Measurements from ENCODE around the gene CTNND2.

CTNND2 gene

DNA sequence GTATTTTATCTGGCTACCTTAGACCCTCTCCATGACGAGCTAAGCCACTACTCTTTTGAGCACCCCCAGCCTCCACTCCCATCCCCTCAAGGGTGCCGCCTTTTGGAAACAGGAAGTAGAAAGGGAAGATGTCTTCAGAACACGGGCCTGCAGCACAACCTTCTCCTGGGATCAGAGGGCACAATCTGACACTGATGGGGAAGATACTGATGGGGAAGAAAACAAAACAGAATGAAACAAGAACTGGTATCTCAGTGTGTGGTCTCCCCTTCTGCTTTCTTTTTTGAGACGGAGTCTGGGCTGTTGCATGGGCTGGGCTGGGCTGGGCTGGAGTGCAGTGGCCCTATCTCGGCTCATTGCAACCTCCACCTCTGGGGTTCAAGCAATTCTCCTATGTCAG, 603.5 kb downstream of the CTNND2 start:
- DNase-seq = no peak

DNA sequence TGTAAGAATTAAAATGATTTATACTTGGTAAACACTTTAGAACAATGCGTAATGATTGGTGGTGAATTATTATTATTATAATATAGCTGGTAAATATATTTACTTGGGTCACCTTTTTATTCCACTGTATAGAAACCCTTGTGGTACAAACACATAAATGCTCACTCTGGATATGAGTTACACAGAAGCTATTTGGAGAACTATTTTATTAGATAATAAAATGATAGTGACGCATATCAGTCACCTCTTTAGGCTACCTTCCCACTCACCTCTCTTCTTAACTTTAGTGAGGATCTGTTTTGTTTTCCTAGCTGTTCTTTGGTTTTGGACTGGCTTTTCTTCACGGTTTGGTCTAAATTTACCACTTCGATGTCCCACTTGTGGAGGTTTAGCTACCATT, 605.4 kb downstream of the CTNND2 start:
- DNase-seq = no peak

DNA sequence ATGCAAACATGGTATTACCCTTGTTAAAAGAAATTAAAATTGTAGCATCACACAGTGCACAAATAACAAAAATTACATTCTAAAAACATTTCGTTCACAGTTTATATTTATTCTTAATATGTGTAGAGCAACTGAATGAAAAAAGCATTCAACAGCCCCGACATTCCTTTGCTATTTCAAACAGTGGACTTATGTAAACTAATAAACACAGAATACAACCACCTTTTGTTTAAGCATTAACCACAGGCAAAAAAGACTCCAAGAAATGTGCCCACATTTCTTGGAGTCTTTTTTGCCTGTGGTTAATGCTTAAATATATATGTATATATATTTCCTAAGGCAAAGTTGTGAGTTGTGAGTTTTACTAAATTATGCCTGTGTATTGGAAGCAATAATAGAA, 610.7 kb downstream of the CTNND2 start:
- no peak for DNase-seq

DNA sequence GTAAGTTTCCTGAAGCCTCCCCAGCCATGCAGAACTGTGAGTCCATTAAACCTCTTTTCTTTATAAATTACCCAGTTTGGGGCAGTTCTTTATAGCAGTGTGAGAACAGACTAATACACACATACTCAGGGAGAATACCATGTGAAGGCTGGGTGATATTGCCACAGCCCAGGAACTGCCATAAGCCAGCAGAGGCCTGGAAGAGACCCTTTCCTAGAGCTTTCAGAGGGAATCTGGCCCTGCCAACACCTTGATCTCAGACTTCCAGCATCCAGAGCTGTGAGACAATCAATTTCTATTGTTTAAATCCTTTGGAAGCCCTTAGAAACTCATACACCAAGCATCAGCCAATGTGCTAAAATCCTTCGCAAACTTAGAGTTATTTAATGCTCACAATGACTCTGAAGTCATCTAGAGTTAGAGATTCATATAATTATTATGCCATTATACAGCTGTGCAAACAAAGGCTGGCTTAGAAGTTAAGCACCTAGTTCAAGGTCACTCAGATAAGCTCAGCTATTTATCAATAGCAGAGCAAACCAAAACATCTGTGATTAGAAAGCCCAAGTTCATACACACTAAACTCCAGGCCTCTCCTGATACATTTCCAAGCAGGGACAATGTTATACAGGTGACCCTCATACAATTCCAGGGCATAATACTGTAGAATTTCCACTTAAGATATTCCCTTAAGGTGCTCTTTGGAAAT, 611.4 kb downstream of the CTNND2 start:
- no peak for DNase-seq

DNA sequence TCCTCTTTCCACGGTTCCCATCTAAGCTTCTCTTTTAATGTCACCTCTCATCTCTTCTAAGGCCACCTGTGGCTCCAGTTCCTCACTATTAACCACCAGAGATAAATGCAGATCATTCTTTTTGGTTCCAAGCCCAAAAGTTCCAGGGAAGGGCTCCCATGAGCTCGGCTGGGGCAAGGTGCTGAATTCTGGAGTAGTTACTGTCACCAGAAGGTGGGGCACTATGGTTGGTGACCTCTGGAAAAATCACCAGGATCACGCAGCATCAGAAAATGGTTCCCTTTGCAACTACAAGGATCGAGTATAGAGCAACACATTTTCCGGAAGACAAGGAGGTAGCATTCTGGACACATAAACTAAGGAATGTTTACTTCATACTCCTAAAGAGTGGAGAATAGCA, 614.5 kb downstream of the CTNND2 start:
- DNase-seq = no peak

DNA sequence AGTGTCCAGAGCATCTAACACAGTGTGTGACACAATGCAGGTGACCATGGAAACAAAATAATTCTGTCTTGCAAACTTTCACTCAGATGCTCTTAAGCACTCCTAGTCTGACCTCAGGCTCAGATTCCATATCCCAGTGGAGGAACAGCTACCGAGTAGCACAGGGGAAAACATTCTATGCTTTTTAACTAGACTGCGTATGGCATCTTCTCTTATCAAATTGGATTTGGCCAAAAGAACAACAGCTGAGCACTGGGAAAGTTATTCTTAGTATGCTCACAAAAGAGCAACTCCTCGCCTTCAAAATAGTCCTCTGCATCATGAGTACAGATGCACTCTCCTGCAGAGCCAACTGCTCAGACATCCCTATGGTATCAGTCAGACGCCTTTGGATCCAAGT, 615.0 kb downstream of the CTNND2 start:
- no peak for DNase-seq

DNA sequence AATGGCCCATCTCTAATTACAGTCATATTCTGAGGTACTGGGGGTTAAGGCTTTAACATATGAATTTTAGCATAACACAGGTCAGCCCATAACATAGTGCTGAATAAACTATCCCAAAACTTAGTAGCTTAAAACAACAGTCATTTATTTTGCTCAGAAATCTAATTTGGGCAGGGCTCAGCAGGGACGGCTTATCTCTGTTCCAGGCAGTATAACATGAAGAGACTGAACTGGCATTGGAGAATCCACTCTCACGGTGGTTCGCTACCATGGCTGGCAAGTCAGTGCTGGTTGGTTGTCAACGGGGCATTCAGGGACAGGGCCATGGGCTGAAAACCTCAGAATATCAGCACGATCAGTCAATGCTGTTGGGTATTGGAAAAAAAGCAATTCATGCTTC, 622.4 kb downstream of the CTNND2 start:
- no peak for DNase-seq

DNA sequence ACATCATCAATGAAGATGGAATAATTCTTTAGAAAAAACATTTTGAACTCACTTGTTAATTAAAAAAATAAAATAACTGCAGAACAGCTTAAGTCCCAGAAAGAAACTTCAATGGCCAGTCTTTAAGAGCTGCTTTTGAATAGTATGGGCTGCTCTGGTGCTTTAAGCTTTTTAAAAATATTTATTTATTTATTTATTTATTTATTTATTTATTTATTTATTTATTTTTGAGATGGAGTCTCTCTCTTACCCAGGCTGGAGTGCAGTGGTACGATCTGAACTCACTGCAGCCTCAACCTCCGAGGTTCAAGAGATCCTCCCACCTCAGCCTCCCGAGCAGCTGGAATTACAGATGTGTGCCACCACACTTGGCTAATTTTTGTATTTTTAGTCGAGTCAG, 626.9 kb downstream of the CTNND2 start:
- DNase-seq = no peak

DNA sequence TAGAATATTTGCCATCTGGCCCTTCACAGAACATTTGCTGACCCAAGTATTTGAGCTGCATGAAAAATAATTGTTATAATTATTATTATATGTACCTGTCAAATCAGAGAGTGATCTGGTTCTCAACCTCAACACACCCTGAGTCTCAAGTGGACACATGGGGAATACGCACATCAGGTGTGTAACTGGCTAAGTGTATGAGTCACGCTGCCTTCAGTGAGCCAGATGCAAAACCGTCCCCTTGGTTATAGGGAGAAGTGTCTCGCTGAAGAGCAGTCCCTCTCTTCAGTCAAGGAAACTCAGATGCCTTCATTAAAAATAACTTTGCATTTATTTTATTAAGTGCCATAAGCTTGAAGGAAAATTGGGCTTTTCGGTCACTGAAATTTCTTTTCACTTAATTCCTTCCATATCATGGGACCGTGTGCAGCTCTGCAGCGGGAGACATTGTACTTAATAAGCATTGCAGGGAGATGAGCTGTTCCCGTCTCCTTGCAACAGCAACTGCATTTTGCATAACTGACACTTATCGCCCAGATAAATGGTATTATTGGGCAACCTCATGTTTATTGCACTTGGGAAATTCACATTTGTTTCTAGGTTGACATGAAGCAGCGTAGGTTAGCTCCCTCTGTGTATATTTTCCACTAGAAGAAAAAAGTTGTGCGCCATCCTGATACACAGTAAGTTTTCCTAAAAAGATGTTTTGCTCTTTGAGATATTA, 630.9 kb downstream of the CTNND2 start:
- DNase-seq = no peak

DNA sequence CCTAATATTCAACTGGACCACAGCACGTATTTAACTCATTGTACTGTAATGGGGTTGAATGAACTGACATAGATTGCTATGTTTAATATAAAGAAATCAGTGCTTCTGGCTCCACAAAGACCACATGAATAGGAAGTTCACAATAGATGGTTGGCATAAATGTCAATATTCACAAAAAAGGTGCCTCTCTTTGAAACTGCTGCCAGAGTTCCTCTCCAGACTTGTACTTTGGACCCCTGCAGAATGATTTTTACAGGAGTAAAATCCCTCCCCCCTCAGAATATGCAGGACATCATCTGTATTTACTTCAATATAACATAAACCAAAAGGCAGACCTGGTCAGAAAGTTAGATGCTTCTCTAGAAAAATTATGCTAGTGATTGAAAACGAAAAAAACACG, 634.7 kb downstream of the CTNND2 start:
- no peak for DNase-seq

DNA sequence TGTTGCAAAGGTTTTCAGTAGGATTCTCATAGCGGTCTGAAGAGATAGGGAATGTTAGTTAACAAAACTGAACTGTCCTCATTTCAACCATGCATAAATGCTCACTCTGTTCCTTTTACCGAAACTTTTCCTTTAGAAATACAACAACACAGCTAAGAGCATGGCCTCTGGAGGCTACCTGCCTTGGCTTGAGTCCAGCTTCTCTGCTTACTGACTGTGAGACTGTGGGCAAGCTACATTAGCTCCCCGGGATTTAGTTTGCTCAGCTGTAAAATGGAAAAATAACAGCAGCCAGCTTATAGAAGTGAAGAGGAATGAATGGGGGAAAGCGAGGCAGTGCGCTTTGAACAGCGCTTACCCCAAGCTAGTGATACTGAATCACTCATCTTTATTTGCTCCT, 635.4 kb downstream of the CTNND2 start:
- no peak for DNase-seq

DNA sequence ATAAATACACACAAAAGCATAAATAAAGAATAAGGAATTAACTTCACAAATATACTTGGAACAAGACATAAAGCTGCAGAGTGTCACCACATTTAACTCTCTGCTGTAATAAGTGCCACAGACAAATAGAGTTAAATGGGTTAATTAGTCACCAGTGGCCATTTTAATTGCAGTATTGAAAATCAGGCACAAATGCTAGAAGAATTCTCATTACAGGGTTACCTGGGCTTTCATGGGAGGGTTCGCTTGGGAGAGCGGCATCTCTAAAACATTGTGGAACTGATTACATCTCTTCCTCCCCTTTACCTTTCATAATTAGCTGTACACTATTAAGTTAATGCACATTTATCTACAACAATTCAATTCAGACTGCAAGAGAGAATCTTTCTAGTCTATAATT, 637.9 kb downstream of the CTNND2 start:
- DNase-seq = no peak

DNA sequence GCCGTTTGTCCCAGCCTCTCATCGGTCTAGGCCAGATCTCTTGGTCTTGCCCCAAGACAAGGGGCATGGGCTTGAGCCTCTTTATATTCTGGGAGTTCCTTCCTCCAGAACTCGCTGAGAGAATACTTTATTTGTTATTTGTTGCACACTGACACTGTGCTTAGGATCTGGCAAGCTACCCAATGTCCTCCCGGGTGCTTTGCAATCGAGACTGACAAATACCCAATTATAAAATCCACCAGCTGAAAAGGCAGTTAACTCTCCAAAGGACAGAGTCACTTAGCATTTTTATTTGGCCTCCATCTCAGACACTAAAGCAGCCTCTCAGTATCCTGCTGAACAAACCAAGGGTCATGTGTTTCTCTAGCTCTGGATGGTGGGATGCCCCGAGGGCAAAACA, 643.0 kb downstream of the CTNND2 start:
- no peak for DNase-seq

DNA sequence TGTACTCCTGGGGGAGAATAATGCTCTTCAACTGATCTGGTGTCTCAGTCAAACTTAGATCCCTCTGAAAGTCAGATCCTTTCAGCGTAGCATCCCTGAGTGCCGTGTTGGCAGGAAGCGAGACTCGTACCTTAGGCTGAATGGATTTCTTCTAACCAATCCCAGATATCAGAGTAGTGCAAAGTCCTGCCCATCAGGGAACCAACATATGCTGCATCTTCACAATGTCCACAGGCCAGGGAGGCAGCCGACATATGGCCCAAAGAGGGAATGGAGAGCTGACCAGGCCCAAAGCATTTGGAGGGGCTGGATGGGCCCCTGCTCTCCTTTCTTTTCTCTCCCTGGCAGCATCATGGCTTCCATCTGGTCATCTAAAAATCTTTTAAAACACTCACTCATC, 646.2 kb downstream of the CTNND2 start:
- DNase-seq = no peak

DNA sequence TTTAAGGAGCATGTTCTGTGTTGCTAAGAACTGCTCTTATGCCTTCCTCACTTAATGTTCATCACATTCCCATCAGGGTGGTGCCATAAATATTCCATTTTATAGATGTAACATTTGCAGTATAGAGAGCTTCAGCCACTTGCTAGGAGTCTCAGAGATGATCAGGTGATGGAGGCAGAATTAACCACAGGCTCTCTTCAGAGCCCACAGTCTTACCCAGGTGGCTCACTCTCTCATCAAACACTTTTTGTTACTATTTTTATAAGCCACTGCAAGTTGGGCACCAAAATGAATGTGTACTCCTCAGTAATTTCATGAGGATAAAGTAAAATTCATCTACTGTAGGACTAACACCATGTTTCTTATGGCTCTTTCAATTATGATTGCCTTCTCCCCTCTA, 651.7 kb downstream of the CTNND2 start:
- no peak for DNase-seq

DNA sequence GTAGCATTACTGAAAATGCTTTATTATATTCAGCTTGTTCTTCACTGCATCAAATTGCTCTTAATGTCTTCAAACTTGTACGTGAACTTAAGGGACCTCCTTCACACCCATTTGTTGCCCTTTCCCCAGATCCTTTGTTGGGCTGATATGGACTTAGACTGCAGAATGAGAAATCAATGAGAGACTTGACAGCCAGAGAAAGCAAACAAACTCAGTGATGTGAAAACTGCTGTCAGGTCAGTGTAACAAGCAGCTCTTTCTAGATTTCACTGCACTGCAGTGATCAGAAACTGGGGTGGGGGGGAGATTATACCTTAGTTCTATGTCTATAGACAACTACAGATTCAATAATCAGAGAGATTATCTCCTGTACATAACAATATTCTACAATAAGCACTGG, 652.2 kb downstream of the CTNND2 start:
- no peak for DNase-seq

DNA sequence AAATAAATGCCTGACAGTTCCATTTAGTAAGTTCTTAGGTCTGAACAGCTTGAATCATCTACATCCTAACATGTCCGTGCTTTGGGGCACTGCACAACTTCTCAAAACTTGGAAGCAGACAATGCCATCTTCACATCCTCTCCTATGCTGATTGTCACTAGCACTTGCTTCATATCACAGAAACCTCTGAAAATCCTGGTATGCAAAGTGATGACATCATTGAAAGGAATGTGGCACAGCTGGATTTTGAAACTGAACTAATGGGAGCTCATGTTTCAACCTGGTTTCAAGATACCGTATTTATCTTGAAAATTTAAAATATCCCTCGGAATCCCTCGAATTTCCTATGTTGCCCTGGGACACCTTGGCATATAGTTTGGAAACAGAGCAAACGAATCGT, 653.0 kb downstream of the CTNND2 start:
- no peak for DNase-seq

DNA sequence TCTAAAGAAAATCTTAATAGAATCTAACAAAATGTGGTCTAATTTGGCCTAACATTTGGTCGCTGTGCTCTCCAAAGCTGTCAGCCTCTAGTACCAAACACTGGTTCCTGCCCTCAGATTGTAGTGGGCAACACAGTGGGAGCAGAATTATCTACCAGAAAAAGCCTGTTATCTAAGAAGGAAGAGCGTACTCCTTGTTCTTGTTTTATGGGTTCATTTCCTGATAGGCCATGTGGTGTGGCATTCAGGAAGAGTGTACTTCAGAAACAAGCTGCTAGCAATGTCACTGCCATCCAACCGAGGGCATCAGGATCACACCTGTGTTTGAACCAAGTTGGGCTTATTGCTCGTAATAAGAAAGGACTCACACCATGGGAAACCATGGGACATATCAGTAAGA, 655.3 kb downstream of the CTNND2 start:
- no peak for DNase-seq

DNA sequence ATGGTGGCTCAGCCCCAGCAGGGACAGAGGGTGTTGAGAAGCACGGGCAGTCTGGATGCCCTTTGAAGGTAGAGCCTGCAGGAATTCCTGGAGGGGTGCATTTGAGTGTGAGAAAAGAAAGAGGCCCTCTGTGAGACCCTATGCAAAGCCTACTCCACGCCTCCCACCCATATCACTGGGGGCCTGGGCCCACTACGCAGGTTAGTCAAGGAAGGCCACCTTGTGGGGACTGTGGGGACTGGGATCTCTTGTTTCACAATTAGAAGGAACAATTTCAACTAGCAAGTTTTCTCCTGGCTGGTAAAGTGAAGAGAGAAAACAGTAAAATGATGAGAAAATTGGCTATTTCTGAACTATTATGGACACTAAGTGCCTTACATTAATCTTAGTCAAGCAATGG, 657.0 kb downstream of the CTNND2 start:
- DNase-seq = no peak

DNA sequence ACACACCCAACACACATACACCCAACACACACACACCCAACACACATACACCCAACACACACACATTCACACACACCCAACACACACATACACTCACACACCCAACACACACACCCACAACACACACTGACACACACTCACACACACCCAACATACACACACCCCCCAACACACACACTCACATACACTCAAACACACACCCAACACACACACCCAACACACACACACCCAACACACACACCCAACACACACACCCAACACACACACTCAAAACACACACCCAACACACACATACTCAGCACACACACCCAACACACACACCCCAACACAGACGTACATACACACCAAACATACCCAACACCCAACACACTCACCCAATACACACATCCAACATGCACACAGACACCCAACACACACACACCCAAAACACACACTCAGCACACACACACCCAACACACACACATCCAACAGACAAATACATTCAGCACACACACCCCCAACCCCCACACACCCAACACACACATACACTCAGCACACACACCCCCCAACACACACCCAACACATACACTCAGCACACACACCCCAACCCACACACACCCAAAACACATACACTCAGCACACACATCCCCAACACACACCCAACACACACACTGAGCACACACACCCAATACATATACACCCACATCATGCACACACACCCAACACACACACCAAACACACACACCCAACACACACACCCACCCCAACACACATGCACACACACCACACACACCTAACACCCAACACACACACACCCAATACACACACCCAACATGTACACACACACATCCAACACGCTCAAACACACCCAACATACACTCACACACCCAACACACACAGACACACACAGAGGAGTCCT, 663.7 kb downstream of the CTNND2 start:
- DNase-seq = no peak

DNA sequence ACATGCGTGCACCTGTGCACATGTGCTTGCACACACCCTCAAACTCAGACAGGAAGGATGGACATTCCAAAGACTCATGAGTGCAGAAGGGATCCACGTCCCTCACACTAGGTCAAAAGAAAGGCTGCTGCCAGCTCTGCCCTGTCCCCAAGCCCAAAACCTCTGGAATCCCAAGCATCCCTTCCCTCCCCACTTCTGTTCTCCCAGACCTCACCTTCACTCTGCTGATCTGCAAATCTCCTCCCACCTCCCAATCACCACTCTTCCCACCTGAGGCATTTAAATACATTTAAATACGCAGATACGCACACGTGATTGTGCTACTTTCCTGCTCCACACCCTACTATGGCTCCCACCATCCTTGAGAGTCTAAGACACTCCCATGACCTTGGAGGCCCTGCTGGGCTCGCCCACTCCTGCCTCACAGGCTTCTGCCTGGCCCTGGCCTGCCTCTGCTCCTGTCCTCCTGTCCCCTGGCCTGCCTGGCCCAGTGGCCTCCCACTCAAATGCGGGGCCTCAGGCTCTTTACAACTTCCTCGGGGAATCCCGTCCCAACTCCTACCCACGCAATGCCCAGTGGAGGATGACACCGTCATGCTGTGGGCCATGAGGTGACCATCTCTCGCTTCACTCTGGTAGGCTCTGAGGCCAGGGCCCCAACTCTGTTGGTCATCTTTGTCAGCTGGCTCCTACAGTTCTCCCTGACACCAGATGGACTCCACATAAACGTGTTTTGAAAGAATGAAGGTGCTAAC, 664.8 kb downstream of the CTNND2 start:
- DNase-seq = no peak

DNA sequence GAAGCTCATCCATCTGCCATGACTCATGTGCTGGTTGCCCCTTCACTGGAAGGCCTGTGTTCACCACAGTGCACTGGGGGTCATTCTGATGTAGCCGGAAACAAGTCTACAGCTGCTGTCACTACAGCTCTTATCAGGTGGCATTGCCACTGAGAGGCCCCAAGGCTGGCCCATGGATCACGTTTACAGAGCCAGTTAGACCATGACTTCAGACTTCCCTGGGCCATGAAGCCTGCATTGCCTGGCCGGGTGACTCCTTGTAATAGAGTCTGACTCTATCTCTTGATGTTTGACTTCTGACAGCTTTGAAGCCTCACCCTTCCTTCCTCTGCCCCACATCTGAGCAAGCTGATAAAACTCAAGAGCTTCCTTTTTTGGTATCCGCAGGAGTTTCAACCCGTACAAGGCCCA, 669.7 kb downstream of the CTNND2 start:
- DNase-seq = no peak

DNA sequence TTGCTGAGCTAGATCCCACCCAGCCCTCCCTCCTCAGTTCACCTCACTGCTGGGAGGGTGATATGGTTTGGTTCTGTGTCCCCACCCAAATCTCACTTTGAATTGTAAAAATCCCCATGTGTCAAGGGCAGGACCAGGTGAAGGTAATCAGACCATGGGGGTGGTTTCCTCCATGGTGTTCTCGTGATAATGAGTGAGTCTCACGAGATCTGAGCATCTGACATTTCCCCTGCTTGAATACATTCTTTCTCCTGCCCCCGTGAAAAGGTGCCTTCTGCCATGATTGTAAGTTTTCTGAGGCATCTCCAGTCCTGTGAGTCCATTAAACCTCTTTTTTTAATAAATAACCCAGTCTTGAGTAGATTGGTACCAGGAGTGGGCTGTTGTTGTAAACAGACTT, 673.4 kb downstream of the CTNND2 start:
- DNase-seq = no peak

All from NCI-H1105 treated with DMSO at 0.1 percent for 48 hours (cell line).